NCI-H1694 (cell line): ENCODE results near the gene ANKRD44.

Experiments used
- DNase-seq: peaks from one replicate; lab custom pipeline; 2025; lab: John Stamatoyannopoulos, UW

Gene ANKRD44

GRCh38 chr2:197237291-197238042, 73.1 kb downstream of the ANKRD44 start:
- DNase-seq, result no peak

- DNase-seq, result no peak
Observed at GRCh38 chr2:197236816-197237215, 73.8 kb downstream of the ANKRD44 start.

- no peak for DNase-seq
Observed at GRCh38 chr2:197236159-197236558, 74.4 kb downstream of the ANKRD44 start.

- no peak for DNase-seq
Observed at GRCh38 chr2:197235711-197236110, 74.9 kb downstream of the ANKRD44 start.

GRCh38 chr2:197234671-197235191, 75.8 kb downstream of the ANKRD44 start:
- no peak for DNase-seq

- no peak for DNase-seq
Observed at GRCh38 chr2:197233473-197233872, 77.1 kb downstream of the ANKRD44 start.

- no peak for DNase-seq
Observed at GRCh38 chr2:197232010-197232409, 78.6 kb downstream of the ANKRD44 start.

GRCh38 chr2:197229509-197230443, 80.8 kb downstream of the ANKRD44 start:
- DNase-seq, result no peak

GRCh38 chr2:197223451-197223850, 87.1 kb downstream of the ANKRD44 start:
- DNase-seq, result no peak

GRCh38 chr2:197219636-197220035, 90.9 kb downstream of the ANKRD44 start:
- no peak for DNase-seq

GRCh38 chr2:197217541-197217940, 93.0 kb downstream of the ANKRD44 start:
- DNase-seq, result no peak

- DNase-seq, result no peak
Observed at GRCh38 chr2:197216361-197216979, 94.1 kb downstream of the ANKRD44 start.

- DNase-seq, result no peak
Observed at GRCh38 chr2:197215748-197216360, 94.7 kb downstream of the ANKRD44 start.

- DNase-seq, result no peak
Observed at GRCh38 chr2:197212344-197213262, 98.0 kb downstream of the ANKRD44 start.

- no peak for DNase-seq
Observed at GRCh38 chr2:197211881-197212342, 98.7 kb downstream of the ANKRD44 start.

- no peak for DNase-seq
Observed at GRCh38 chr2:197210430-197210829, 100.2 kb downstream of the ANKRD44 start.

- DNase-seq, result no peak
Observed at GRCh38 chr2:197209742-197210408, 100.7 kb downstream of the ANKRD44 start.

GRCh38 chr2:197209246-197209645, 101.3 kb downstream of the ANKRD44 start:
- no peak for DNase-seq

GRCh38 chr2:197208841-197209240, 101.7 kb downstream of the ANKRD44 start:
- DNase-seq, result no peak

- no peak for DNase-seq
Observed at GRCh38 chr2:197208024-197208423, 102.6 kb downstream of the ANKRD44 start.
